PC-9 (cell line): Measurements from ENCODE around the gene FBXL13.

ENCODE experiments used
- EZH2 ChIP-seq: fragments of 200-600 bp; sonication (generic); IDR thresholded peaks from 2 replicates; pipeline ENCODE4 v1.8.0; 2017; ENCODE audit warnings: antibody characterized with exemption, low read depth
- TF ChIP-seq, protein P1 (sequence below): fragments of 200-600 bp; sonication (generic); conservative IDR thresholded peaks from 2 replicates; pipeline ENCODE4 v1.6.1; 2017; ENCODE audit warnings: mixed run types, antibody characterized with exemption, mild to moderate bottlenecking, moderate library complexity

DNA sequence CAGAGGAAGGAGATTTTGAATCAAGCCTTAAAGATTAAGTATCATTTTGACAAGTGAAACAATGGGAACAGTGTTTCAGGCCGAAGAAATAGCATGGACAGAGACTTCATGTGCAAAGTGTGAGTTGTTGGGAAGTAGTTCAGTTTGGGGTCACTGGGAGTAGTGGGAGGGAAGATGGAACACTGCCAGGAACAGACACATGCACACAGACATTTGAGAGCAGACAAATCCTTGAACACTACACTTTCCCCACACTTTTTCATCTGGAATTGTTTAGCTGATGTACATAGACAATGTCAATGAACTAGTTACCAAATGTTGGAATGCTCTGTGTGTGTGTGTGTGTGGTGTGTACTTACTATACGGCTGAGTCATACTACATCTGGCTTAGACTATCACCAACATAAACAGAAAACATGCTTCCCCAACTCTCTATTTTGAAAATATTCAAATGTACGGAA is 214.2 kb downstream of the FBXL13 start:
- TF ChIP-seq, protein P1, sequence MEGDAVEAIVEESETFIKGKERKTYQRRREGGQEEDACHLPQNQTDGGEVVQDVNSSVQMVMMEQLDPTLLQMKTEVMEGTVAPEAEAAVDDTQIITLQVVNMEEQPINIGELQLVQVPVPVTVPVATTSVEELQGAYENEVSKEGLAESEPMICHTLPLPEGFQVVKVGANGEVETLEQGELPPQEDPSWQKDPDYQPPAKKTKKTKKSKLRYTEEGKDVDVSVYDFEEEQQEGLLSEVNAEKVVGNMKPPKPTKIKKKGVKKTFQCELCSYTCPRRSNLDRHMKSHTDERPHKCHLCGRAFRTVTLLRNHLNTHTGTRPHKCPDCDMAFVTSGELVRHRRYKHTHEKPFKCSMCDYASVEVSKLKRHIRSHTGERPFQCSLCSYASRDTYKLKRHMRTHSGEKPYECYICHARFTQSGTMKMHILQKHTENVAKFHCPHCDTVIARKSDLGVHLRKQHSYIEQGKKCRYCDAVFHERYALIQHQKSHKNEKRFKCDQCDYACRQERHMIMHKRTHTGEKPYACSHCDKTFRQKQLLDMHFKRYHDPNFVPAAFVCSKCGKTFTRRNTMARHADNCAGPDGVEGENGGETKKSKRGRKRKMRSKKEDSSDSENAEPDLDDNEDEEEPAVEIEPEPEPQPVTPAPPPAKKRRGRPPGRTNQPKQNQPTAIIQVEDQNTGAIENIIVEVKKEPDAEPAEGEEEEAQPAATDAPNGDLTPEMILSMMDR: no peak
- TF ChIP-seq EZH2: no peak
